Measurements from ENCODE around the gene ERVFRD-1.

- no peak for TF ChIP-seq CTCF (conservative IDR thresholded peaks at IDR 0.05; ENCODE audit: low read depth in 2 of 2)
- no peak for TF ChIP-seq EZH2 (IDR thresholded peaks at IDR 0.05; ENCODE audit: low read depth, unreplicated experiment)
- TF ChIP-seq POLR2AphosphoS5 (IDR thresholded peaks at IDR 0.05; ENCODE audit: low read depth), result no peak
- TF ChIP-seq REST (IDR thresholded peaks at IDR 0.05; ENCODE audit: unreplicated experiment), result no peak
Measured at GRCh38 chr6:11067348-11067747, 44.2 kb downstream of the ERVFRD-1 start.
